Breast epithelium (tissue), 4 donors: Measurements from ENCODE around the gene PYGB. TPM values are rescaled to one million over a fixed set of nuclear protein-coding genes. Genes with fewer than 3 reads are reported as not detected.
A peak's percentile ranks its signal among the peaks of the same experiment; 100 is the strongest.
"Not testable (repeated sequence)": the region's sequence is repeated elsewhere in the genome, so short reads cannot be mapped to it uniquely, and the experiment has no call there.

Source experiments
- DNase-seq, 2 donors: peaks; one replicate each; pipeline ENCODE4 v3.0.0-alpha.2; 2019; ENCODE audit warnings: low spot score in 2 of 2
- H3K27ac ChIP-seq, 2 donors: fragments of 200-600 bp; sonication (generic) in 1 of 2; one replicate each; pipeline ENCODE4 v1.5.1; 2016 to 2019; ENCODE audit warnings: mild to moderate bottlenecking in 1 of 2
- H3K27me3 ChIP-seq, 2 donors: fragments of 200-600 bp; sonication (generic) in 1 of 2; one replicate each; pipeline versions ENCODE4 v1.5.1 to v1.6.0; 2017 to 2019; ENCODE audit warnings: control low read depth in 1 of 2, mild to moderate bottlenecking in 1 of 2
- H3K36me3 ChIP-seq: fragments of 200-600 bp; one replicate; pipeline ENCODE4 v1.5.1; 2019
- H3K4me1 ChIP-seq, 2 donors: fragments of 200-600 bp; sonication (generic); one replicate each; pipeline ENCODE4 v1.5.1; 2016 to 2019; ENCODE audit warnings: control low read depth in 1 of 2
- H3K4me3 ChIP-seq, 3 donors: fragments of 200-600 bp; sonication (generic); 1 replicate in 2 of 3; 2 replicates in 1 of 3; pipeline ENCODE4 v1.5.1; 2016 to 2019; ENCODE audit warnings: mild to moderate bottlenecking in 3 of 3, moderate library complexity in 2 of 3
- H3K9me3 ChIP-seq, 2 donors: fragments of 200-600 bp; sonication (generic) in 1 of 2; one replicate each; pipeline ENCODE4 v1.5.1; 2016 to 2019; ENCODE audit warnings: control low read depth in 1 of 2
- CTCF ChIP-seq, 3 donors: fragments of 450-650 bp; IDR thresholded peaks; one replicate each; pipeline ENCODE4 v1.5.1; 2016 to 2017; ENCODE audit warnings: antibody characterized with exemption in 3 of 3, mild to moderate bottlenecking in 3 of 3, moderate library complexity in 3 of 3
- POLR2A ChIP-seq: fragments of 450-650 bp; IDR thresholded peaks from one replicate; pipeline ENCODE4 v1.6.1; 2016; ENCODE audit warnings: antibody characterized with exemption, mild to moderate bottlenecking, moderate library complexity
- POLR2AphosphoS5 ChIP-seq, 3 donors: sonication (generic); formaldehyde crosslinking; IDR thresholded peaks; one replicate each; pipeline ENCODE4 v1.6.1; 2017; ENCODE audit warnings: antibody characterized with exemption in 3 of 3
- intact Hi-C: fragments of 100-400 bp; cut with DNase I; formaldehyde crosslinking; loops from one replicate; pipeline ENCODE4 v1.15.1; 2023; ENCODE audit warnings: low total_unique reads
- total RNA-seq, 3 donors: library from RNA; depleted of rRNA; stranded (reverse); fragments of >200 nt; gene quantifications; one replicate each; pipeline ENCODE4 v1.1.0, GENCODE V29; 2016

Gene PYGB
- total RNA-seq, 3 donors from 2014 or later, result 95.7 to 128 (median 121) TPM

GRCh38 chr20:25310921-25311728 lies 63.2 kb downstream of the PYGB start:
- TF ChIP-seq POLR2A, result no peak
- TF ChIP-seq CTCF (IDR thresholded peaks at IDR 0.05), result no peak
- no peaks in the 10 kb centered on the region for H3K27me3 ChIP-seq
- H3K36me3 ChIP-seq, result no peaks in the 10 kb centered on the region
- DNase-seq, result peak in 1 of 2 donors; percentile 36
- H3K27ac ChIP-seq, result peak overlapping the region; percentile 76 to 85
- peak overlapping the region in 2 of 3 donors; percentile 7 to 45 for H3K4me3 ChIP-seq
- H3K4me1 ChIP-seq, result peaks cover 7 to 13% of the 10 kb centered on the region in 2 donors
- intact Hi-C loops, result no loop called here
- no peaks in the 10 kb centered on the region for H3K9me3 ChIP-seq

- DNase-seq, result peak in 1 of 2 donors; percentile 30
- H3K27ac ChIP-seq, H3K9me3 ChIP-seq, intact Hi-C loops, H3K4me3 ChIP-seq, H3K27me3 ChIP-seq, H3K36me3 ChIP-seq: not testable (repeated sequence)
- H3K4me1 ChIP-seq, result peaks cover 7 to 13% of the 10 kb centered on the region in 2 donors
These were observed 64.8 kb downstream of the PYGB start for GRCh38 chr20:25312716-25313115.

- intact Hi-C loops, result no loop called here
- no peak for DNase-seq
- Histone ChIP-seq H3K27me3 (no peaks in the 10 kb centered on the region), H3K4me3 (no peak overlapping the region), H3K4me1 (peaks cover 7 to 13% of the 10 kb centered on the region in 2 donors), H3K9me3 (no peaks in the 10 kb centered on the region), H3K36me3 (no peaks in the 10 kb centered on the region), H3K27ac (no peak overlapping the region)
- TF ChIP-seq POLR2A (no peak), POLR2AphosphoS5 (IDR thresholded peaks at IDR 0.05) (no peak), CTCF (IDR thresholded peaks at IDR 0.05) (no peak)
These were observed 65.7 kb downstream of the PYGB start for GRCh38 chr20:25313593-25313992.

GRCh38 chr20:25314497-25315417 lies 66.9 kb downstream of the PYGB start:
- Histone ChIP-seq H3K36me3 (no peaks in the 10 kb centered on the region), H3K4me1 (peaks cover 7 to 13% of the 10 kb centered on the region in 2 donors), H3K27me3 (no peaks in the 10 kb centered on the region), H3K4me3 (no peak overlapping the region), H3K9me3 (no peaks in the 10 kb centered on the region), H3K27ac (no peak overlapping the region)
- intact Hi-C loops, result no loop called here
- TF ChIP-seq POLR2A (no peak), CTCF (IDR thresholded peaks at IDR 0.05) (no peak), POLR2AphosphoS5 (IDR thresholded peaks at IDR 0.05) (no peak)
- no peak for DNase-seq

DNA sequence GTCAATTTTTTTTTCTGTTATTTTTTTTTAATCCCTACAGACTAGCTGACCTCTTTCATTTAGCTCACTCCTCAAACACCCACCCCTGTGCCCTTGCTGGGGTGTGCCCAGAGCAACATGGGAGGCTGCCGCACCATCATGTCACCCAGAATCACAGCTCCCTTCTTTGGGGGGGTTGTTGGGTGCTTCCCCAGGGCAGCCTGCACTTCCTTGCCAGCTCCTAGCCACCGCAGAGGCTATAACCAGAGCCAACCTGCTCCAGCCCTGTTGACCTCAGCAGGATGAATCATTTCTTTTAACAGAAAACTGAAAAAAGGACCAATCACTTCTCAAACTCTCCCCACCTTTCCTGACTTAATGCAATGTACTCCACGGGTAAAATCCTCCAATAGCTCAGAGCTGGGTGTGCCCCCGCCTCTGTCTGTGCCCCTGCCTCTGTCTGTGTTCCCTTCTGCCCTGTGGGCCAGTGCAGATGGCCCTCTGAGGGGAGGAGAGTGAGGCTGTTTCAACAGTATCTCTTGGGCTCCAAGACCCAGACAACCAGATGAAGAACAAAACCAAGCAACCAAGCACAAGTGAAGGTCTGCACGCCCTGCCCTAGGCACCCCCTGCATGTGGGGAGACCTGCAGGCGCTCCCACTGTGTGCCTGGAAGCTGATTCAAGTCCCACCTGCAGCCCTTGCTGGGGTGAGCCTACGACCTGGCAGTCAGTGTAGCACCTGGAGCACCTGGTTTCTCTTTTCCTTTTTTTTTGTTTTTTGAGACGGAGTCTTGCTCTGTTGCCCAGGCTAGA lies 67.7 kb downstream of the PYGB start:
- no peaks in the 10 kb centered on the region for H3K27me3 ChIP-seq
- TF ChIP-seq CTCF (IDR thresholded peaks at IDR 0.05) (no peak), POLR2AphosphoS5 (IDR thresholded peaks at IDR 0.05) (no peak), POLR2A (no peak)
- no peak for DNase-seq
- no peaks in the 10 kb centered on the region for H3K9me3 ChIP-seq
- H3K27ac ChIP-seq, result no peak overlapping the region
- no peak overlapping the region for H3K4me3 ChIP-seq
- H3K36me3 ChIP-seq, result no peaks in the 10 kb centered on the region
- H3K4me1 ChIP-seq, result peaks cover 2 to 7% of the 10 kb centered on the region in 2 donors
- intact Hi-C loops, result no loop called here
